Adrenal gland (tissue), 12 donors: ENCODE data around the gene MAML3. TPM values are rescaled to one million over a fixed set of nuclear protein-coding genes. Genes with fewer than 3 reads are reported as not detected.

Source experiments
- DNase-seq, 7 donors: peaks; one replicate each; pipeline ENCODE4 v3.0.0-alpha.2; 2019 to 2020
- H3K27ac ChIP-seq, 5 donors: fragments of 200-600 bp; sonication (generic) in 4 of 5; 1 replicate in 3 of 5; 2 replicates in 2 of 5; pipeline versions ENCODE4 v1.5.1 to v1.8.0; 2016 to 2020; ENCODE audit warnings: mild to moderate bottlenecking in 1 of 5
- H3K27me3 ChIP-seq: fragments of 200-600 bp; 2 replicates; pipeline ENCODE4 v1.8.0; 2021
- H3K36me3 ChIP-seq, 2 donors: fragments of 200-600 bp; replicated peaks in 1 of 2; 1 replicate in 1 of 2; 2 replicates in 1 of 2; pipeline versions ENCODE4 v1.5.1 to v1.8.0; 2018 to 2022
- H3K4me1 ChIP-seq, 2 donors: fragments of 200-600 bp; replicated peaks in 1 of 2; 1 replicate in 1 of 2; 2 replicates in 1 of 2; pipeline versions ENCODE4 v1.5.1 to v1.8.0; 2018 to 2021
- H3K4me3 ChIP-seq, 4 donors: fragments of 200-600 bp; sonication (generic) in 3 of 4; one replicate each; pipeline ENCODE4 v1.5.1; 2016 to 2018
- H3K9me3 ChIP-seq, 3 donors: fragments of 200-600 bp; sonication (generic) in 1 of 3; replicated peaks in 1 of 3; 1 replicate in 2 of 3; 2 replicates in 1 of 3; pipeline versions ENCODE4 v1.5.1 to v1.8.0; 2016 to 2021
- CTCF ChIP-seq, 6 experiments: fragments of 450-650 bp in 4 of 6; fragments of 200-600 bp in 2 of 6; sonication (generic) in 1 of 6; IDR thresholded peaks; 1 replicate in 5 of 6; 2 replicates in 1 of 6; pipeline versions ENCODE4 v1.5.1 to v1.8.0; 2016 to 2021; ENCODE audit warnings: antibody characterized with exemption in 6 of 6, mild to moderate bottlenecking in 2 of 6, moderate library complexity in 1 of 6
- POLR2A ChIP-seq, 2 donors: fragments of 450-650 bp; IDR thresholded peaks; one replicate each; pipeline ENCODE4 v1.6.1; 2017; ENCODE audit warnings: antibody characterized with exemption in 2 of 2, mild to moderate bottlenecking in 2 of 2, moderate library complexity in 1 of 2
- WGBS, 4 donors: extraction: QIAGEN DNeasy Blood & Tissue Kit in 2 of 4; methylation state at CpG; one replicate each; pipeline versions ENCODE4 v1.1.5 to v1.1.7; 2013 to 2017; 5-methylcytosine and 5-hydroxymethylcytosine counted together
- intact Hi-C, 2 donors: fragments of 100-400 bp; cut with DNase I; formaldehyde crosslinking; loops; one replicate each; pipeline versions ENCODE4 v1.14.1 to v1.15.0; 2022 to 2023
- polyA plus RNA-seq, 3 donors: library from polyadenylated mRNA; stranded (reverse); fragments of 200-250 nt in 2 of 3; fragments of 350-450 nt in 1 of 3; fragmentation: Illumina TruSeq in 1 of 3; extraction: RNeasy Lipid Tissue Mini Kit (QIAGEN cat#74804) in 1 of 3; gene quantifications; one replicate each; pipeline ENCODE4 v1.2.3, GENCODE V29; 2013 to 2014
- total RNA-seq, 9 donors: library from RNA; depleted of rRNA in 4 of 9; stranded (reverse); fragments of >200 nt in 4 of 9; fragments of 120-200 nt in 1 of 9; fragmentation: NEBNext Ultra II Directional in 1 of 9; extraction: Animal tissue kit (Norgen Biotek cat#: 25700) in 1 of 9; gene quantifications; one replicate each; pipeline versions ENCODE4 v1.1.0 to v1.2.4, GENCODE V29; 2013 to 2023
- donor health status: healthy with polysubstance abuse.
- donor health status: Bipolar disorder and iron deficiency.
- donor health status: DM: yes; HTN: yes; CAD: no.
- donor health status: DM: no; HTN: no; CAD: no.
- donor health status: DM: no; HTN: no; CAD: no.
- donor health status: DM: yes; HTN: yes; CAD: no.

The MAML3 gene
- total and polyA plus RNA-seq, 12 donors = 2.0 to 15.9 (median 8.4) TPM

- Histone ChIP-seq H3K27ac (no peak overlapping the region), H3K4me1 (peaks cover 0 to 15% of the 10 kb centered on the region in 2 donors), H3K27me3 (no peaks in the 10 kb centered on the region), H3K36me3 (peaks cover 0 to 18% of the 10 kb centered on the region in 2 donors), H3K9me3 (no peaks in the 10 kb centered on the region), H3K4me3 (no peak overlapping the region)
- 91 to 100% (median 97%) methylated on average over 4 to 16 of the region's 16 CpGs for WGBS, 4 donors
- intact Hi-C loops = no loop called here
- TF ChIP-seq POLR2A (IDR thresholded peaks at IDR 0.05) = no peak
- no peak for TF ChIP-seq CTCF (IDR thresholded peaks at IDR 0.05)
- DNase-seq = no peak
Observed at GRCh38 chr4:139719381-139720101, 434.4 kb downstream of the MAML3 start.

GRCh38 chr4:139718833-139719232 lies 435.2 kb downstream of the MAML3 start:
- no peak for DNase-seq
- H3K4me3 ChIP-seq = no peak overlapping the region
- 88 to 94% (median 91%) methylated on average over 10 of the region's 10 CpGs for WGBS, 4 donors
- peaks cover 0 to 15% of the 10 kb centered on the region in 2 donors for H3K4me1 ChIP-seq
- H3K36me3 ChIP-seq = peaks cover 0 to 18% of the 10 kb centered on the region in 2 donors
- intact Hi-C loops = no loop called here
- no peak overlapping the region for H3K27ac ChIP-seq
- no peaks in the 10 kb centered on the region for H3K9me3 ChIP-seq
- TF ChIP-seq CTCF (IDR thresholded peaks at IDR 0.05) (no peak), POLR2A (IDR thresholded peaks at IDR 0.05) (no peak)
- no peaks in the 10 kb centered on the region for H3K27me3 ChIP-seq

- DNase-seq = no peak
- no peak overlapping the region for H3K27ac ChIP-seq
- no peaks in the 10 kb centered on the region for H3K27me3 ChIP-seq
- no peaks in the 10 kb centered on the region for H3K9me3 ChIP-seq
- H3K4me1 ChIP-seq = peaks cover 0 to 15% of the 10 kb centered on the region in 2 donors
- TF ChIP-seq CTCF (IDR thresholded peaks at IDR 0.05) (no peak), POLR2A (IDR thresholded peaks at IDR 0.05) (no peak)
- intact Hi-C loops = no loop called here
- H3K4me3 ChIP-seq = no peak overlapping the region
- WGBS, 4 donors = 97 to 100% (median 99%) methylated on average over 4 to 6 of the region's 6 CpGs
- H3K36me3 ChIP-seq = peaks cover 0 to 18% of the 10 kb centered on the region in 2 donors
Observed at GRCh38 chr4:139718358-139718757, 435.6 kb downstream of the MAML3 start.

GRCh38 chr4:139715746-139716391 lies 438.1 kb downstream of the MAML3 start:
- DNase-seq = no peak
- Histone ChIP-seq H3K27ac (peak overlapping the region in 1 of 5 donors; percentile 7), H3K4me1 (peaks cover 0 to 31% of the 10 kb centered on the region in 2 donors), H3K4me3 (no peak overlapping the region), H3K9me3 (no peaks in the 10 kb centered on the region), H3K27me3 (no peaks in the 10 kb centered on the region), H3K36me3 (peaks cover 0 to 18% of the 10 kb centered on the region in 2 donors)
- TF ChIP-seq CTCF (IDR thresholded peaks at IDR 0.05) = no peak
- no peak for TF ChIP-seq POLR2A (IDR thresholded peaks at IDR 0.05)
- WGBS, 4 donors = 55 to 73% (median 60%) methylated on average over 8 to 9 of the region's 9 CpGs
- intact Hi-C loops = no loop called here
